ENCODE data around the gene NOTUM. TPM values are rescaled to one million over a fixed set of nuclear protein-coding genes. Genes with fewer than 3 reads are reported as not detected.

NOTUM gene
- total RNA-seq, 2 experiments from 2014 or later, result not detected

- Mint-ChIP-seq H3K9me3 (no peaks in the 10 kb centered on the region), H3K4me3 (peak overlapping the region; percentile 69), H3K27me3 (peaks cover 14% of the 10 kb centered on the region), H3K4me1 (ENCODE audit: low read depth) (no peaks in the 10 kb centered on the region), H3K27ac (no peak overlapping the region), H3K36me3 (ENCODE audit: low read depth) (no peaks in the 10 kb centered on the region)
- Histone ChIP-seq H3K9me3 (ENCODE audit: control insufficient read depth in 1 of 2, insufficient read depth in 1 of 2, low read length in 2 of 2) (peaks cover 0 to 8% of the 10 kb centered on the region in 2 experiments), H3K27ac (ENCODE audit: low read depth in 1 of 2, low read length in 2 of 2) (no peak overlapping the region), H3K4me1 (ENCODE audit: insufficient read depth, low read length) (peaks cover 25% of the 10 kb centered on the region), H3K4me3 (ENCODE audit: low read length) (no peak overlapping the region), H3K27me3 (ENCODE audit: control insufficient read depth in 1 of 2, insufficient read depth in 2 of 2, low read length in 2 of 2) (peaks cover 26 to 31% of the 10 kb centered on the region in 2 experiments), H3K36me3 (ENCODE audit: insufficient read depth, low read length) (no peaks in the 10 kb centered on the region)
- TF ChIP-seq CTCF (IDR thresholded peaks at IDR 0.05), result no peak
- intact Hi-C loops (cut with DNase I, micrococcal nuclease), result loop anchor here in 1 of 2 experiments (2.0 to 10.0 kb wide), 2 partner anchors 15 to 163 kb away; partner anchors contain the start of gene ASPSCR1
- ChIA-PET POLR2A (interaction anchor here (0.6 to 2.8 kb wide), 3 partner anchors 59 to 75 kb away, joined by 3 to 51 read pairs (median 4); partner anchors contain the start of genes CENPX, DCXR and LRRC45), CTCF (no interaction called here)
- DNase-seq (peak in 1 of 14 experiments; percentile 34), ATAC-seq (ENCODE audit: poor library complexity) (no peak)
Measured at GRCh38 chr17:81961521-81962498, 823 bp upstream of the NOTUM start.

GRCh38 chr17:81960130-81960958, 643 bp downstream of the NOTUM start:
- CTCF ChIA-PET, result interaction anchor here (0.8 to 2.3 kb wide), 32 partner anchors 8 to 576 kb away, joined by 3 to 174 read pairs (median 4); partner anchors contain the start of genes ASPSCR1, CENPX, DCXR and LRRC45
- no peaks in the 10 kb centered on the region for H3K36me3 Mint-ChIP-seq (ENCODE audit: low read depth)

More at GRCh38 chr17:81960130-81960958, 643 bp downstream of the NOTUM start:
- Histone ChIP-seq H3K4me3 (ENCODE audit: low read length) (peak overlapping the region; percentile 16), H3K27me3 (ENCODE audit: control insufficient read depth in 1 of 2, insufficient read depth in 2 of 2, low read length in 2 of 2) (peaks cover 26 to 31% of the 10 kb centered on the region in 2 experiments), H3K9me3 (ENCODE audit: control insufficient read depth in 1 of 2, insufficient read depth in 1 of 2, low read length in 2 of 2) (peaks cover 0 to 8% of the 10 kb centered on the region in 2 experiments), H3K36me3 (ENCODE audit: insufficient read depth, low read length) (no peaks in the 10 kb centered on the region), H3K27ac (ENCODE audit: low read depth in 1 of 2, low read length in 2 of 2) (no peak overlapping the region), H3K4me1 (ENCODE audit: insufficient read depth, low read length) (peaks cover 21% of the 10 kb centered on the region)
- Mint-ChIP-seq H3K4me3 (no peak overlapping the region), H3K4me1 (ENCODE audit: low read depth) (no peaks in the 10 kb centered on the region), H3K9me3 (no peaks in the 10 kb centered on the region), H3K27me3 (peaks cover 14% of the 10 kb centered on the region), H3K27ac (no peak overlapping the region)
- no peak for TF ChIP-seq CTCF (IDR thresholded peaks at IDR 0.05)
- no peak for ATAC-seq (ENCODE audit: poor library complexity)
- intact Hi-C loops (cut with DNase I, micrococcal nuclease), result loop anchor here in 1 of 2 experiments (1.0 to 10.0 kb wide), 3 partner anchors 16 to 194 kb away; partner anchors contain the start of gene ASPSCR1
- POLR2A ChIA-PET, result interaction anchor here (0.9 to 2.8 kb wide), 8 partner anchors 8 to 90 kb away, joined by 3 to 51 read pairs (median 6); partner anchors contain the start of genes ARHGDIA, ASPSCR1, CENPX and DCXR
- peak in 3 of 14 experiments; percentile 16 to 48 (median 40) for DNase-seq

All from CD4-positive, alpha-beta T cell (primary cell).